Measurements from ENCODE around the gene FOXF1. TPM values are rescaled to one million over a fixed set of nuclear protein-coding genes. Genes with fewer than 3 reads are reported as not detected.
A peak's percentile ranks its signal among the peaks of the same experiment; 100 is the strongest.

Gene FOXF1
- total and polyA plus RNA-seq, 2 of the 13 experiments (the other 11 are each of a cell fraction or from before 2014, with no cell fraction given), result not detected

DNA sequence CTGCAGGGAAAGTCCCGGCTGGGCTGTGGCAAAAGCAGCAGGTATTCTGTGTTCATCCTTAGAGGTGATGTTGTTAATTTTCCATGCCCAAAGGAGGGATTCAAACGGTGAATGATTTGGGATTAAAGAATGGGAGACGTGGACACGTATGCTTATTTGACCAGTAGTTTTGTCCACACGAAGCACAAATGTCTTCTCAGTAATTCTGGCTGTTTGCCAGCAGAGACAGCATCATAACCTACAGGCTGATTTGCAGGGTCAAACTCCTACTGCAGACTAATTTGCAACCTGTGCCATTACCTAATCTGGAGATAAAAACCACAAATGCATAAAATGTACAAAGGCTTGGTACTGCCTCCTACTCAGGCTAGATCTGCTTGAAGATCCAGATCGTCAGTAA lies 30.6 kb downstream of the FOXF1 start:
- intact Hi-C loops (cut with micrococcal nuclease; ENCODE audit: unreplicated experiment), result no loop called here
- CTCF ChIA-PET (ENCODE audit: low intra/inter-chr PET ratio, low total read pairs), result no interaction called here

GRCh38 chr16:86541560-86541959 lies 31.2 kb downstream of the FOXF1 start:
- Histone ChIP-seq H4K20me1 (ENCODE audit: insufficient read depth, low read length) (no peaks in the 10 kb centered on the region), H3K27me3 (ENCODE audit: control insufficient read depth in 1 of 2, insufficient read depth in 2 of 2, low read length in 2 of 2) (no peaks in the 10 kb centered on the region), H3K36me3 (replicated peaks in 1 of 2; ENCODE audit: control insufficient read depth in 1 of 2, insufficient read depth in 2 of 2, low read length in 2 of 2) (peaks cover 27 to 69% of the 10 kb centered on the region in 2 experiments), H3K27ac (ENCODE audit: extremely low read length, insufficient read depth, low read length) (no peak overlapping the region), H3K4me2 (ENCODE audit: low read depth, low read length) (no peak overlapping the region), H3K4me1 (ENCODE audit: insufficient read depth, low read length) (no peaks in the 10 kb centered on the region), H2AFZ (ENCODE audit: low read length) (no peak overlapping the region), H3K9me3 (ENCODE audit: low read length) (no peaks in the 10 kb centered on the region), H3K9ac (ENCODE audit: insufficient read depth, low read depth, low read length) (no peak overlapping the region), H3K79me2 (ENCODE audit: insufficient read depth, low read length) (no peaks in the 10 kb centered on the region), H3K4me3 (replicated peaks in 1 of 3; ENCODE audit: insufficient read depth in 1 of 3, low read depth in 2 of 3, low read length in 3 of 3) (no peak overlapping the region)
- ChIA-PET CTCF (ENCODE audit: low intra/inter-chr PET ratio, low total read pairs) (no interaction called here), POLR2A (interaction anchor here (1.0 kb wide), 1 partner anchor 13 kb away, joined by 3 read pairs; the partner anchor contains the start of gene MTHFSD)
- FAIRE-seq (no peak), ATAC-seq (no peak), DNase-seq (ENCODE audit: low spot score) (no peak)
- in situ Hi-C loops (cut with HindIII; ENCODE audit: extremely low pct_ligation_motif_present, low pct_unique_long_range_greater_than_20kb), result no loop called here
- 96% methylated on average over 10 of the region's 11 CpGs for WGBS (ENCODE audit: low lambda C conversion rate)
- no TSS peak for BruUV-seq (replicated peaks)
- intact Hi-C loops (cut with micrococcal nuclease; ENCODE audit: unreplicated experiment), result no loop called here
- TF ChIP-seq ZMYM3 (CRISPR knock-in tag; IDR thresholded peaks at IDR 0.05) (no peak), ZNF605 (CRISPR knock-in tag; IDR thresholded peaks at IDR 0.05) (no peak), RORA (CRISPR knock-in tag; IDR thresholded peaks at IDR 0.05) (no peak), ERF (CRISPR knock-in tag; IDR thresholded peaks at IDR 0.05) (no peak), ZNF644 (CRISPR knock-in tag; IDR thresholded peaks at IDR 0.05; ENCODE audit: low read depth) (no peak), ARID2 (CRISPR knock-in tag; IDR thresholded peaks at IDR 0.05; ENCODE audit: borderline replicate concordance) (no peak)
- TF ChIP-seq, protein P1, sequence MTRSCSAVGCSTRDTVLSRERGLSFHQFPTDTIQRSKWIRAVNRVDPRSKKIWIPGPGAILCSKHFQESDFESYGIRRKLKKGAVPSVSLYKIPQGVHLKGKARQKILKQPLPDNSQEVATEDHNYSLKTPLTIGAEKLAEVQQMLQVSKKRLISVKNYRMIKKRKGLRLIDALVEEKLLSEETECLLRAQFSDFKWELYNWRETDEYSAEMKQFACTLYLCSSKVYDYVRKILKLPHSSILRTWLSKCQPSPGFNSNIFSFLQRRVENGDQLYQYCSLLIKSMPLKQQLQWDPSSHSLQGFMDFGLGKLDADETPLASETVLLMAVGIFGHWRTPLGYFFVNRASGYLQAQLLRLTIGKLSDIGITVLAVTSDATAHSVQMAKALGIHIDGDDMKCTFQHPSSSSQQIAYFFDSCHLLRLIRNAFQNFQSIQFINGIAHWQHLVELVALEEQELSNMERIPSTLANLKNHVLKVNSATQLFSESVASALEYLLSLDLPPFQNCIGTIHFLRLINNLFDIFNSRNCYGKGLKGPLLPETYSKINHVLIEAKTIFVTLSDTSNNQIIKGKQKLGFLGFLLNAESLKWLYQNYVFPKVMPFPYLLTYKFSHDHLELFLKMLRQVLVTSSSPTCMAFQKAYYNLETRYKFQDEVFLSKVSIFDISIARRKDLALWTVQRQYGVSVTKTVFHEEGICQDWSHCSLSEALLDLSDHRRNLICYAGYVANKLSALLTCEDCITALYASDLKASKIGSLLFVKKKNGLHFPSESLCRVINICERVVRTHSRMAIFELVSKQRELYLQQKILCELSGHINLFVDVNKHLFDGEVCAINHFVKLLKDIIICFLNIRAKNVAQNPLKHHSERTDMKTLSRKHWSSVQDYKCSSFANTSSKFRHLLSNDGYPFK (CRISPR knock-in tag; IDR thresholded peaks at IDR 0.05; ENCODE audit: borderline replicate concordance), result no peak
- TF ChIP-seq, protein P2, sequence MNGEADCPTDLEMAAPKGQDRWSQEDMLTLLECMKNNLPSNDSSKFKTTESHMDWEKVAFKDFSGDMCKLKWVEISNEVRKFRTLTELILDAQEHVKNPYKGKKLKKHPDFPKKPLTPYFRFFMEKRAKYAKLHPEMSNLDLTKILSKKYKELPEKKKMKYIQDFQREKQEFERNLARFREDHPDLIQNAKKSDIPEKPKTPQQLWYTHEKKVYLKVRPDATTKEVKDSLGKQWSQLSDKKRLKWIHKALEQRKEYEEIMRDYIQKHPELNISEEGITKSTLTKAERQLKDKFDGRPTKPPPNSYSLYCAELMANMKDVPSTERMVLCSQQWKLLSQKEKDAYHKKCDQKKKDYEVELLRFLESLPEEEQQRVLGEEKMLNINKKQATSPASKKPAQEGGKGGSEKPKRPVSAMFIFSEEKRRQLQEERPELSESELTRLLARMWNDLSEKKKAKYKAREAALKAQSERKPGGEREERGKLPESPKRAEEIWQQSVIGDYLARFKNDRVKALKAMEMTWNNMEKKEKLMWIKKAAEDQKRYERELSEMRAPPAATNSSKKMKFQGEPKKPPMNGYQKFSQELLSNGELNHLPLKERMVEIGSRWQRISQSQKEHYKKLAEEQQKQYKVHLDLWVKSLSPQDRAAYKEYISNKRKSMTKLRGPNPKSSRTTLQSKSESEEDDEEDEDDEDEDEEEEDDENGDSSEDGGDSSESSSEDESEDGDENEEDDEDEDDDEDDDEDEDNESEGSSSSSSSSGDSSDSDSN (CRISPR knock-in tag; IDR thresholded peaks at IDR 0.05), result no peak

More for the DNA sequence above, 30.6 kb downstream of the FOXF1 start:
- Histone ChIP-seq H3K79me2 (ENCODE audit: insufficient read depth, low read length) (no peaks in the 10 kb centered on the region), H3K4me1 (ENCODE audit: insufficient read depth, low read length) (no peaks in the 10 kb centered on the region), H3K36me3 (replicated peaks in 1 of 2; ENCODE audit: control insufficient read depth in 1 of 2, insufficient read depth in 2 of 2, low read length in 2 of 2) (peaks cover 25 to 71% of the 10 kb centered on the region in 2 experiments), H3K9ac (ENCODE audit: insufficient read depth, low read depth, low read length) (no peak overlapping the region), H3K27ac (ENCODE audit: extremely low read length, insufficient read depth, low read length) (no peak overlapping the region), H3K4me2 (ENCODE audit: low read depth, low read length) (no peak overlapping the region), H3K9me3 (ENCODE audit: low read length) (no peaks in the 10 kb centered on the region), H2AFZ (ENCODE audit: low read length) (no peak overlapping the region), H3K27me3 (ENCODE audit: control insufficient read depth in 1 of 2, insufficient read depth in 2 of 2, low read length in 2 of 2) (no peaks in the 10 kb centered on the region), H3K4me3 (replicated peaks in 1 of 3; ENCODE audit: insufficient read depth in 1 of 3, low read depth in 2 of 3, low read length in 3 of 3) (no peak overlapping the region), H4K20me1 (ENCODE audit: insufficient read depth, low read length) (no peaks in the 10 kb centered on the region)
- in situ Hi-C loops (cut with HindIII; ENCODE audit: extremely low pct_ligation_motif_present, low pct_unique_long_range_greater_than_20kb), result no loop called here
- DNase-seq (ENCODE audit: low spot score), result no peak
- WGBS (ENCODE audit: low lambda C conversion rate), result 92% methylated on average over 6 of the region's 6 CpGs
- BruUV-seq (replicated peaks), result no TSS peak
- ATAC-seq, result no peak
- TF ChIP-seq LCORL (IDR thresholded peaks at IDR 0.05) (peak; percentile 59; the same call in 1 of the 2 replicates), LCORL (CRISPR knock-in tag; IDR thresholded peaks at IDR 0.05) (no peak), FOXK1 (CRISPR knock-in tag; IDR thresholded peaks at IDR 0.05; ENCODE audit: borderline replicate concordance, low read depth) (no peak)
- POLR2A ChIA-PET, result interaction anchor here (1.0 kb wide), 1 partner anchor 14 kb away, joined by 3 read pairs; the partner anchor contains the start of gene MTHFSD
- FAIRE-seq, result no peak

All from HepG2 (cell line).